GM19324 (cell line): ENCODE measurements around the gene GPR156.
A peak's percentile ranks its signal among the peaks of the same experiment; 100 is the strongest.

ENCODE experiments used
- ATAC-seq: cut with Tn5 transposase; IDR thresholded peaks from one replicate; pipeline ENCODE4 v1.9.1; 2021; ENCODE audit warnings: mild to moderate bottlenecking, moderate library complexity; ENCODE audit not compliant: unreplicated experiment, low FRiP score

GPR156 gene

DNA sequence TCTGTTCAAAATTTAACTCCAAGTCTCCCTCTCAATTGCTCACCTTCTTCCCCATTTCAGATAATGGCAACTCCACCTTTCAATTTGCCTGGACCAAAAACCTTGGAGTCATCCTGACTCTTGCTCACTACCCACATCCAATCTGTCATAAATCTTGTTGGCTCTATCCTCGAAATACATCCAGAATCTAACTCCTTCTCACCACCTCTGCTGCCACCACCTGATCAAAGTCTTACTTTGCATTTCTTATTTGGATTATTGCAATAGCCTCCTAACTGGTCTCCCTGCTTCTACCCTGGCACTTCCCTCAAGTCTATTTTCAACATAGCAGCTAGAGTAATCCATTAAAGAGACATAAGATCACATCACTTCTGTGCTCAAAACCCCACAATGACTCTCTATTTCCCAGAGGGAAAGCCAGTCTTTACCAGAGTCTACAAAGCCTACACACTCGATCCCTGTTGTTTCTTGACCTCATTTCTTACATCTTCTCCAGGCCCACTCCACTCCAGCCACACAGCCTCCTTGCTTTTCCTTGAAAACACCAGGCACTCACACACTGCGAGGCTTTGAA lies 86.6 kb downstream of the GPR156 start:
- ATAC-seq, result no peak

DNA sequence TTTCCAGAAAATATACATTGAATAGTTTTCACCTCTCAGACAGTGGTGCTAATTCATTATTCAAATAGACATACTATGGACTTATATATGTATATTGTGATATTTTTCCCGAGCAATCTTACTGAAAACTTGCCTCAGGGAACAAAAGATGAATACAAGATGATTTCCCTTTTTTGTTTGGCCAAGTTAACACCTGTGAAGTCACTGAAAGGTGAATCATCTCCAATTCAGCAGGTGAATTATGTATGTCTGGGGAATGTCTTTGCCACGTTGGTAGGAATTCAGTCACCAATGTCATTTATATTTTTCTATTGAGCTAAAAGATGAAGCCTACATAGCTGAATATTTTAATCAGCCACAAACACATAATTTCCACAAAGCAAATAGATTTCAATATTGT lies 88.2 kb downstream of the GPR156 start:
- ATAC-seq, result no peak

- no peak for ATAC-seq
Observed at GRCh38 chr3:120196333-120196732, 88.7 kb downstream of the GPR156 start.

- no peak for ATAC-seq
Observed at GRCh38 chr3:120193554-120193953, 91.5 kb downstream of the GPR156 start.

- ATAC-seq, result no peak
Observed at GRCh38 chr3:120192579-120192978, 92.4 kb downstream of the GPR156 start.

GRCh38 chr3:120192159-120192558 lies 92.9 kb downstream of the GPR156 start:
- no peak for ATAC-seq

DNA sequence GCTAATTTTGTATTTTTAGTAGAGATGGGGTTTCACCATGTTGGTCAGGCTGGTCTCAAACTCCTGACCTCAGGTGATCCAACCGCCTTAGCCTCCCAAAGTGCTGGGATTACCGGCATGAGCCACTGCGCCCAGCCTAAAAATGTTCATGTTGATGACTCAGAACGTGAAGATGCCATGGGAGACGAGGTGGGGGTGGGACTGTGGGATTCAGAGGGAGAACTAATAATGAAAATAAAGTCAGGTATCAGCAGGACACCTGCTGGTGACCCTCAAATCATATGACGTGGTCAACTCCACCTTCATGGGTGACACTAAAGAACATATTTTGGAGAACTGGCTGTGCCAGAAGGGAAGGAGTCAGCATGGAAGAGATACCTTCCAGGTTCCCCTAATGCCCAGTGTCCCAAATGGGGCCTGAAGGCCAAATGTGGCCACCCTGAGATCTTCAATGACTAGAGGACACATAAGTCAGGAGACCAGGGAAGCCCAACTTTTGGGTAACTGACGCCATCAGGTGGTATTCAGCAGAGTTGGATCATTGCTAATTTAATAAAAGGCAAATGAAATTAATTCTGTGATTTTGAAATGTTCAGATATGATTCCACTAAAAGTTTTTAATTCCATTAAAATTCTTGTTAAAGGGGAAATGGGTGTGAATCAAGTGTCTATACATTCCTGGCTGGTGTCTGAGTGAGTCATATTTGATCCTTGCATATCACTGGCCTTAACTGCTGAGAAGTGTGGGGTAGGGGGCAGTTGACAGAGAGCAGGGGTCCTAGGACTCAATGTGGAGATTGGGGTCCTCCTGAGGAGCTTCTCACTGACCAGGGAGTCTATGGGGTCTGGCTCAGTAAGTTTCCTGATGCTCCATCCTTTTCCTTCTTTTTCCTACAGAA lies 102.2 kb downstream of the GPR156 start:
- ATAC-seq, result no peak

DNA sequence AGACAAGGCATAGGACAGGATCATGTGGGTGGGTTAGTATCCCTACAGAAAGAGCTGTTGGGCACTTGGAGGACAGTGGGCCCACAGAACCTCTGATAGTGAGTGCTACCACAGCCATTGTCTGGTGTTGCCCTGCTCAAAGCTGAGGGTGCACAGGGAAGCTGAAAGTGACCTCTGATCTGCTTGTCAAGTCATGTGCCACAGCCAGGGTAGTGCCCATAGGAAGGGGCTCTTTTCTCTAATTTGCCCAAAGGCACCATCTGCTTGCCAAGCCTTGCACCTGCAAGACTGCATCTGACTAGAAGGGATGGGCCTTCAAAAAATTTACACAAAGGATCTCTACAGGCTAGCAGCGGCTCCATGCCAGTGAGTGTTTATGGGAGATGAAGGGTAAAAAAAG lies 103.4 kb downstream of the GPR156 start:
- peak; percentile 46 for ATAC-seq

- ATAC-seq, result no peak
Observed at GRCh38 chr3:120180731-120181412, 104.2 kb downstream of the GPR156 start.

- ATAC-seq, result no peak
Observed at GRCh38 chr3:120177707-120178306, 107.2 kb downstream of the GPR156 start.

DNA sequence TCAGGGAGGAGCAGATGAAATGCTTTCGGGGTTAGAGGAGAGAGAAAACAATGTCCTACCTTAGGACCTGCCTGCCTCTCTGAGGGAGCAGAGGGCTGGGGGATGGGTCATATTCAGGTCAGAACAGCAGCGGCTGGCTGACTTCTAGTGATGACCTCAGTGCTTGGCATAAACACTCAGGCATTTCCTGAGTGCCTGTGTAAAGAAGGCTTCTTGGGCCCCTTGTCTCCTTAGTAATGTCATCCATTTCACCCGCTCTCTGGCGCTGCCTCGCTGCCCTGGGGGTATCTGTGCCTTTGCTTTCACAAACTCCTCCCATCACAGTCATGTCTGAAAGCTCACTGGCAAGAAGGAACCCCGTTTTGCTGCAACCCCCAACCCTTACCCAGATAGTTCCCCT lies 107.9 kb downstream of the GPR156 start:
- no peak for ATAC-seq

DNA sequence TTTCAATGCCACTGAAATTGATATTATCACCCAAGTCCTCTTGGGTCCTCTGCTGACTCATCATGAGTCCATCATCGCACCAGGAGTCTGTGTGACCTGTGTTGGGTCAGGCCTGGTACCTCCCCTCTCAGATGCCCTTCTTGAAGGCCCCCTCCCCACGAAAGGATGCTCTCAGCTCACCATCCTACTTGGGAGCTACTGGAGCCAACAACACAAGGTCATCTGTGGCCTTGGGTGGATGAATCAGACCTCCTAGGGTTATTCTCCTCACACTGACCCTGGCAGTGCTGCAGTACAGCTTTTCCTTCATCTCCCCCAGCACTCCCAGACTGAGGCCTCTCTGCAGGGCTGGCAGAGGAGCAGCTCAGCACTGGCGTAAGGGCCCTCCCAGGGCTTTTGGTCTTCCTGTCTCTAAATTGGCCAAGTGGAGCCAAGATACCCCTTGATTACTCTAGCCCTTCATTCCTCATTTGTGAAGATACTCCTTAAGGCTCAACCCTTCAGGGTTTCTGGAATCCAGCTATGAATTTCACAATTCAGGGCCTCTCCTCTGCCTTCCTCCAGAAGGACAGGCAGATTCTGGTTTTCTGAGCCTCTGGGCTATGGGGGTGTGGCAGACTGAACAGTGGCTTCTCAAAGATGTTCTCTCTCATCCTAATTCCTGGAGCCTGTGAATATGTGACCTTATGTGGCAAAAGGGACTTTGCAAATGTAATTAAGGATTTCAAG lies 110.0 kb downstream of the GPR156 start:
- ATAC-seq, result no peak

GRCh38 chr3:120173056-120173675 lies 111.9 kb downstream of the GPR156 start:
- no peak for ATAC-seq

DNA sequence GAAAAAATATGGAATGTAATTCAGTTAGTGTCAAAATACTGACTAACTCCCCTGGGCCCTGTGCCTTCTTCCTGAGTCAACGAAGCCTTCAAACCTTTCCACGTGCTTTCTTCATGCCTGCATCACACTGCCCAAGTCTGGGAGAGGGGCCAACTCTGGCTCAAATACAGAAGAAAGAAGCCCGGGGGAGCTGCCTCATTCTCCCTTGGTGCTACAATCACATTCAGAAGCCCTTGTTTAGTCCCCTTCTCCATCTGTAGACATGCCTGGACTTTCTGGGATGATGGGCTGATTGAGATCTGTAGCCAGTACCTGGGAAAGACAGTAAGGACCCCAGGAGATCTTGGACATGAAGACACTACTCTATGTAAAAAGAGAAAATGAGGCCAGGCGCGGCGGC lies 113.0 kb downstream of the GPR156 start:
- no peak for ATAC-seq

DNA sequence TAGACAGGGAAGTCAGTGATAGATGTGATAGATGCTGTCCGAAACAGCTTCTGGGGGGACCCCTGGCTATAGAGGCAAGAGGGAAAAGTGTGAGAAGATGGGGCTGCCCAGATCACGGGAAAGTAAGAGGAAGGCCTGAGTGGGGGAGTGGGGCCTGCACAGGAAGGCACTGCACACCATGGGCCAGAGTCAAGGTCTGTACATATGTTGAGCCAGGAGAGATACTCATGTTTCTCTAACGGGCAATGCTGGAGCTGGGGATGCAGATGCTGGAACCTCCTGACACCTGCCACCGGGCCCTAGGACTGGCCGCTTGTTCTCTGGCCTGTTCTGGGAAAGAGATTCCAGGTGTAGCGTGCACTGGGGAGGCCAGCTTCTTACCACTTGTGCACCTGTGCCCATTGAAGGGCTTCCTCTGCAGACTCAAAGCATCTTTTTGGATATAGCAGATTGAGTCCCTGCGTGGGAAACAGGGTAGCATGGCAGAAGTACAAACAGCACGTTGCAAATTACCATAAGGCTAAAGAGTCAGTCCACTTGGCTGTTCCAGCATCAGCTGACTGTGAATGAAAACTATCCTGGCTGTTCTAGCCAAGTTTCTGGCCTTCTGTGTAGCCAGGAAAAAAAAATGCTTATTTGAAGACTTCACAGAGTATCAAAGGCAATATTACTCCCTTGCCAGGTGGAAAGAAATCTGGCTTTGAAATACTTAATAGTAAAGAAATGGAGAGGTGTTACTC lies 113.7 kb downstream of the GPR156 start:
- ATAC-seq, result no peak

DNA sequence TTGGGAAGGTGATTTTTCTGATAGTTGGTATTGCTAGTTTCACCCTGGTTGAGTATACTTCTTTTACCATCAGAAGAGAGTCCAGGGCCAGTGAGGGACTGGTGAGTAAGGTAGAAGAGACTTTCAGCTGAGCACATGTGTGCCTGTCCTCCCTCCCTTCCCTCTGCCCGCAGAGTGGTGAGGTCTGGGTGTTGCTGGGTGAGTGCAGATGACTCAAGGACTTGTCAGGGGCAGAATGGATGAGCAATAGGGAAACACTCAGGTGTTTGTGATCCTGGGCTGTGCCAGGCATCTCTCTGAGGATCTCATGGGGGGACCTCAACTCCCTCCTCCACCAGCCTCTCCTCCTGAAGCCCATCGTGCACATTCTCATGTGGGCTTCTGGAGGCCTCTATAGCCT lies 114.8 kb downstream of the GPR156 start:
- ATAC-seq, result no peak

DNA sequence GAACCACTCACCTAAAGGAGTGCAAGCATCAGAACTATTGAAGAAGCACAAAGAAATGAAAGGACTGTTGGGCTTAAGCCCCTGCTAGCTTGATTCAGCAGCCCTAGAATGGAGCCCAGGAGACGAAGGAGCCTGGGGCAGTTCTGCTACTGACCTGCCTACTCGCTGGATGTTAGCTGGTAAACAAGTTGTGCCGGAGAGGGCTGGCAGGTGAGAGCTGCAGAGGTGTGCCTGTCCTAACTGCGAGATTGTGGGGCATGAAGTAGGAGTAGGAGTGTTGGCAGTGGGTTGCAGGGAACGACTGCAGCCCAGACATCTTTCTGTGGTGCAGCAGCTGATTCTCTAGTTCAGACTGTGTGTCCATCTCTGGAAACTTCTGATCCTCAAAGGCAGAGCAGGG lies 115.6 kb downstream of the GPR156 start:
- ATAC-seq, result no peak

- ATAC-seq, result no peak
Observed at GRCh38 chr3:120168611-120169010, 116.4 kb downstream of the GPR156 start.

DNA sequence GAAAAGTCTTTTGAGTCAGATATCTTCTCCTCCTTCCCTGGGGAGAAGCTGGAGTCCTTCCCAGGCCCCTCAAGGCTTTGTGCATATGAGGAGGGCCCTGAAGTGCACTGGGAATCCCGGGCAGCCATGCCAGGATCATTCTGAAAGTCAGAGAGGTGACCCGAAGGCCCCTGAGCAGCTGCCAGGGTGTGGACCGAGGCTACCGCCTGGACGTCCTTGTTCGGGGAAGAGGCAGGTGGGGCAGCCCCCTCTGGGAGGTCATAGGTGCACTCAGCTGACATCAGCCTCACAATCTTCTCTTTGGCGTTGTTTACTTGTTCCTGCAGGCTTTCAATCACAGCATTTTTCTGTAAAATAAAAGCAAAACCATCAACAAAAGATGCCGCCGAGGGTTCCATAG lies 117.0 kb downstream of the GPR156 start:
- no peak for ATAC-seq
